Pancreas (tissue), 10 donors: Measurements from ENCODE around the gene APOBEC2. TPM values are rescaled to one million over a fixed set of nuclear protein-coding genes. Genes with fewer than 3 reads are reported as not detected.

Source experiments
- ATAC-seq, 4 donors: fragments of 200-7000 bp; cut with Tn5 transposase; one replicate each; pipeline versions ENCODE4 v1.8.0 to v1.9.1; 2020; ENCODE audit warnings: mild to moderate bottlenecking in 4 of 4, moderate library complexity in 4 of 4
- DNase-seq, 6 donors: peaks; one replicate each; pipeline ENCODE4 v3.0.0-alpha.2; 2020
- FAIRE-seq: peaks from 2 replicates; lab custom pipeline; 2012; peaks lifted over from hg19 to GRCh38; lab: Jason Lieb, UNC
- H3K27ac ChIP-seq, 4 donors: fragments of 200-600 bp; sonication (generic); 1 replicate in 3 of 4; 2 replicates in 1 of 4; pipeline versions ENCODE4 v1.5.0 to v1.8.0; 2020
- H3K27me3 ChIP-seq, 4 donors: fragments of 200-600 bp; one replicate each; pipeline ENCODE4 v1.8.0; 2021
- H3K36me3 ChIP-seq, 3 donors: fragments of 200-600 bp; sonication (generic) in 1 of 3; one replicate each; pipeline versions ENCODE4 v1.5.0 to v1.8.0; 2020 to 2021
- H3K4me1 ChIP-seq, 3 donors: fragments of 200-600 bp; one replicate each; pipeline ENCODE4 v1.8.0; 2021
- H3K4me3 ChIP-seq, 4 donors: fragments of 200-600 bp; sonication (generic) in 2 of 4; one replicate each; pipeline versions ENCODE4 v1.5.0 to v1.8.0; 2020 to 2021
- H3K9me3 ChIP-seq, 4 donors: fragments of 200-600 bp; one replicate each; pipeline ENCODE4 v1.8.0; 2021
- CTCF ChIP-seq, 4 donors: fragments of 200-600 bp; sonication (generic) in 3 of 4; IDR thresholded peaks; one replicate each; pipeline versions ENCODE4 v1.5.0 to v1.8.0; 2021; ENCODE audit warnings: antibody characterized with exemption in 4 of 4
- WGBS, 2 donors: extraction: QIAGEN DNeasy Blood & Tissue Kit; methylation state at CpG; one replicate each; pipeline ENCODE4 v1.1.7; 2013; 5-methylcytosine and 5-hydroxymethylcytosine counted together
- intact Hi-C, 3 donors: fragments of 100-400 bp; cut with DNase I; formaldehyde crosslinking; loops; one replicate each; pipeline versions ENCODE4 v1.11.1 to v1.14.2; 2022
- polyA plus RNA-seq, 2 donors: library from polyadenylated mRNA; stranded (reverse); fragments of 200-250 nt; gene quantifications; one replicate each; pipeline ENCODE4 v1.2.3, GENCODE V29; 2013
- total RNA-seq, 6 donors: library from RNA; stranded (reverse); fragmentation: NEBNext Ultra II Directional in 4 of 6; extraction: Animal tissue kit (Norgen Biotek cat#: 25700) in 4 of 6; gene quantifications; one replicate each; pipeline versions ENCODE4 v1.2.1 to v1.2.4, GENCODE V29; 2021 to 2023
- donor health status: healthy with polysubstance abuse.
- donor health status: DM: no; HTN: no; CAD: no; lungs with moderate emphysema.
- donor health status: DM: no; HTN: no; CAD: no.
- donor health status: control.
- donor health status: control.
- donor health status: Bipolar disorder and iron deficiency.
- donor health status: DM: yes; HTN: yes; CAD: no.
- donor health status: DM: no; HTN: no; CAD: no.
- donor health status: DM: no; HTN: no; CAD: no.
- donor health status: DM: yes; HTN: yes; CAD: no.

The APOBEC2 gene
- total and polyA plus RNA-seq, 8 donors, result 2.7 to 29.6 (median 8.6) TPM

- no peak for FAIRE-seq
- WGBS, 2 donors, result 39 to 41% methylated on average over 2 of the region's 2 CpGs
Observed at GRCh38 chr6:41077536-41077935, 24.5 kb downstream of the APOBEC2 start.

GRCh38 chr6:41078101-41078500 is 25.1 kb downstream of the APOBEC2 start:
- Histone ChIP-seq H3K27me3 (no peaks in the 10 kb centered on the region), H3K4me1 (peaks cover 7 to 27% (median 22%) of the 10 kb centered on the region in 3 donors), H3K4me3 (no peak overlapping the region), H3K36me3 (peaks cover 0 to 13% (median 8%) of the 10 kb centered on the region in 3 donors), H3K9me3 (no peaks in the 10 kb centered on the region), H3K27ac (no peak overlapping the region)
- DNase-seq (no peak), FAIRE-seq (no peak), ATAC-seq (no peak)
- intact Hi-C loops, result no loop called here
- 73 to 75% methylated on average over 3 of the region's 3 CpGs for WGBS, 2 donors
- TF ChIP-seq CTCF (IDR thresholded peaks at IDR 0.05), result no peak

More at GRCh38 chr6:41077536-41077935, 24.5 kb downstream of the APOBEC2 start:
- Histone ChIP-seq H3K4me1 (peaks cover 7 to 24% (median 22%) of the 10 kb centered on the region in 3 donors), H3K4me3 (no peak overlapping the region), H3K27ac (no peak overlapping the region), H3K36me3 (peaks cover 0 to 13% (median 8%) of the 10 kb centered on the region in 3 donors), H3K27me3 (no peaks in the 10 kb centered on the region), H3K9me3 (no peaks in the 10 kb centered on the region)
- intact Hi-C loops, result no loop called here
- no peak for TF ChIP-seq CTCF (IDR thresholded peaks at IDR 0.05)
- DNase-seq (no peak), ATAC-seq (no peak)

GRCh38 chr6:41079080-41079479 is 26.1 kb downstream of the APOBEC2 start:
- no peak for TF ChIP-seq CTCF (IDR thresholded peaks at IDR 0.05)
- Histone ChIP-seq H3K36me3 (peaks cover 0 to 16% (median 10%) of the 10 kb centered on the region in 3 donors), H3K9me3 (no peaks in the 10 kb centered on the region), H3K27ac (no peak overlapping the region), H3K4me1 (peaks cover 12 to 29% (median 22%) of the 10 kb centered on the region in 3 donors), H3K4me3 (no peak overlapping the region), H3K27me3 (no peaks in the 10 kb centered on the region)
- ATAC-seq, result no peak
- intact Hi-C loops, result no loop called here
- WGBS, 2 donors, result 87 to 100% methylated on average over 1 of the region's 1 CpG
- FAIRE-seq, result no peak
- no peak for DNase-seq

GRCh38 chr6:41080621-41081020 is 27.6 kb downstream of the APOBEC2 start:
- no peak for ATAC-seq

More at GRCh38 chr6:41080621-41081020, 27.6 kb downstream of the APOBEC2 start:
- Histone ChIP-seq H3K36me3 (peaks cover 0 to 29% (median 21%) of the 10 kb centered on the region in 3 donors), H3K27ac (no peak overlapping the region), H3K4me1 (peaks cover 12 to 17% (median 13%) of the 10 kb centered on the region in 3 donors), H3K4me3 (no peak overlapping the region), H3K9me3 (no peaks in the 10 kb centered on the region), H3K27me3 (no peaks in the 10 kb centered on the region)
- no peak for TF ChIP-seq CTCF (IDR thresholded peaks at IDR 0.05)
- 92 to 94% methylated on average over 2 of the region's 2 CpGs for WGBS, 2 donors
- intact Hi-C loops, result no loop called here
- FAIRE-seq (no peak), DNase-seq (no peak)
